Measurements from ENCODE around the gene DGCR8.

Gene DGCR8

GRCh38 chr22:20056696-20057386 lies 23.2 kb upstream of the DGCR8 start:
- DNase-seq (ENCODE audit: low read depth): no peak
- H3K4me3 ChIP-seq (ENCODE audit: low read depth, low read length): no peak overlapping the region
- no peak for TF ChIP-seq CTCF (IDR thresholded peaks at IDR 0.05; ENCODE audit: control insufficient read depth, extremely low read depth, insufficient read depth)

- no peak for DNase-seq (ENCODE audit: low read depth)
- no peak for TF ChIP-seq CTCF (IDR thresholded peaks at IDR 0.05; ENCODE audit: control insufficient read depth, extremely low read depth, insufficient read depth)
- H3K4me3 ChIP-seq (ENCODE audit: low read depth, low read length): no peak overlapping the region
These were observed 22.3 kb upstream of the DGCR8 start for GRCh38 chr22:20057596-20058268.

GRCh38 chr22:20058989-20059770 lies 20.9 kb upstream of the DGCR8 start:
- DNase-seq (ENCODE audit: low read depth): no peak
- no peak overlapping the region for H3K4me3 ChIP-seq (ENCODE audit: low read depth, low read length)
- TF ChIP-seq CTCF (IDR thresholded peaks at IDR 0.05; ENCODE audit: control insufficient read depth, extremely low read depth, insufficient read depth): no peak

- no peak for DNase-seq (ENCODE audit: low read depth)
- no peak overlapping the region for H3K4me3 ChIP-seq (ENCODE audit: low read depth, low read length)
- no peak for TF ChIP-seq CTCF (IDR thresholded peaks at IDR 0.05; ENCODE audit: control insufficient read depth, extremely low read depth, insufficient read depth)
These were observed 19.2 kb upstream of the DGCR8 start for GRCh38 chr22:20060700-20061480.

GRCh38 chr22:20061481-20061861 lies 18.6 kb upstream of the DGCR8 start:
- TF ChIP-seq CTCF (IDR thresholded peaks at IDR 0.05; ENCODE audit: control insufficient read depth, extremely low read depth, insufficient read depth): no peak
- H3K4me3 ChIP-seq (ENCODE audit: low read depth, low read length): no peak overlapping the region
- no peak for DNase-seq (ENCODE audit: low read depth)

- no peak overlapping the region for H3K4me3 ChIP-seq (ENCODE audit: low read depth, low read length)
- no peak for DNase-seq (ENCODE audit: low read depth)
- no peak for TF ChIP-seq CTCF (IDR thresholded peaks at IDR 0.05; ENCODE audit: control insufficient read depth, extremely low read depth, insufficient read depth)
These were observed 17.8 kb upstream of the DGCR8 start for GRCh38 chr22:20062043-20062765.

Data from LNCaP clone FGC (cell line).